K562 (cell line): Measurements from ENCODE around the gene SLC18A3. TPM values are rescaled to one million over a fixed set of nuclear protein-coding genes. Genes with fewer than 3 reads are reported as not detected.
A peak's percentile ranks its signal among the peaks of the same experiment; 100 is the strongest.

Experiments used
- ATAC-seq: fragments of 200-7000 bp; cut with Tn5 transposase; 3 replicates; pipeline ENCODE4 v1.9.1; 2020; ENCODE audit warnings: moderate library complexity
- BruUV-seq: library from RNA; stranded (reverse); fragments of 400-500 nt; replicated peaks from 2 replicates; lab custom pipeline; 2021; lab: Mats Ljungman, UMichigan
- CTCF ChIA-PET: fragments of 300-600 bp; formaldehyde crosslinking; extraction: SDS; loops from one replicate; lab custom pipeline; 2021; ENCODE audit warnings: low intra/inter-chr PET ratio; lab: Yijun Ruan, JAX
- POLR2A ChIA-PET: fragments of 300-600, 350-650 bp; sonication (Branson Sonifier 250); formaldehyde crosslinking; extraction: SDS; loops from one replicate; lab custom pipeline; 2021; ENCODE audit warnings: antibody characterized with exemption, inconsistent platforms; lab: Yijun Ruan, JAX
- DNase-seq, 4 experiments: peaks; one replicate each; pipeline versions ENCODE4 v3.0.0 to v3.0.0-alpha.2; 2011 to 2018; ENCODE audit warnings: low spot score in 3 of 4, mixed read lengths in 3 of 4; ENCODE audit errors: extremely low read depth in 1 of 4
- FAIRE-seq: peaks from 2 replicates; lab custom pipeline; 2011; peaks lifted over from hg19 to GRCh38; lab: Jason Lieb, UNC
- H2AFZ ChIP-seq: 2 replicates; pipeline ENCODE4 v1.6.0; 2011; ENCODE audit warnings: low read depth, low read length, control low read depth, inconsistent platforms
- H3K27ac ChIP-seq: fragments of 200-600 bp; 3 replicates; pipeline ENCODE4 v1.8.0; 2011; ENCODE audit warnings: low read depth, mild to moderate bottlenecking, control low read depth, inconsistent platforms, low read length, moderate library complexity, mixed read lengths; ENCODE audit errors: extremely low read depth
- H3K27me3 ChIP-seq, 2 experiments: fragments of 300-600 bp in 1 of 2; 2 replicates in 1 of 2; 3 replicates in 1 of 2; pipeline versions ENCODE4 v1.6.0 to v1.8.0; 2011; ENCODE audit warnings: inconsistent platforms in 2 of 2, low read length in 2 of 2, mild to moderate bottlenecking in 1 of 2, mixed read lengths in 1 of 2, moderate library complexity in 1 of 2; ENCODE audit not compliant: control insufficient read depth in 2 of 2, insufficient read depth in 2 of 2
- H3K36me3 ChIP-seq: fragments of 300-600 bp; 3 replicates; pipeline ENCODE4 v1.8.0; 2011; ENCODE audit warnings: mild to moderate bottlenecking, low read length, inconsistent platforms; ENCODE audit not compliant: control insufficient read depth, insufficient read depth
- H3K4me1 ChIP-seq, 2 experiments: fragments of 200-600 bp in 1 of 2; replicated peaks in 1 of 2; 2 replicates in 1 of 2; 3 replicates in 1 of 2; pipeline versions ENCODE4 v1.5.1 to v1.8.0; 2011; ENCODE audit warnings: inconsistent platforms in 2 of 2, low read length in 2 of 2, mild to moderate bottlenecking in 1 of 2, mixed read lengths in 1 of 2, moderate library complexity in 1 of 2; ENCODE audit not compliant: control insufficient read depth in 2 of 2, insufficient read depth in 2 of 2
- H3K4me2 ChIP-seq: 2 replicates; pipeline ENCODE4 v1.6.1; 2011; ENCODE audit warnings: low read length, control low read depth, inconsistent platforms, mixed read lengths; ENCODE audit not compliant: insufficient read depth
- H3K4me3 ChIP-seq: fragments of 200-600 bp; sonication (generic), shearing (Covaris generic); 2 replicates; pipeline ENCODE4 v1.5.1; 2016; ENCODE audit warnings: control low read depth, inconsistent platforms
- H3K79me2 ChIP-seq: fragments of 200-600 bp; 3 replicates; pipeline ENCODE4 v1.8.0; 2011; ENCODE audit warnings: low read length, inconsistent platforms; ENCODE audit not compliant: control insufficient read depth, insufficient read depth
- H3K9ac ChIP-seq, 2 experiments: 2 replicates each; pipeline versions ENCODE4 v1.6.0 to v1.6.1; 2011; ENCODE audit warnings: low read depth in 2 of 2, low read length in 2 of 2, control low read depth in 1 of 2, inconsistent platforms in 1 of 2, mild to moderate bottlenecking in 1 of 2, mixed read lengths in 1 of 2; ENCODE audit not compliant: insufficient read depth in 1 of 2
- H3K9me1 ChIP-seq: one replicate; pipeline ENCODE4 v1.6.0; 2011; ENCODE audit warnings: inconsistent platforms, mild to moderate bottlenecking, low read length, moderate library complexity; ENCODE audit not compliant: control insufficient read depth, insufficient read depth
- H3K9me3 ChIP-seq: replicated peaks from 2 replicates; pipeline ENCODE4 v1.5.1; 2011; ENCODE audit warnings: low read depth, low read length, inconsistent platforms; ENCODE audit not compliant: control insufficient read depth, insufficient read depth
- H4K20me1 ChIP-seq: replicated peaks from 2 replicates; pipeline ENCODE4 v1.6.1; 2011; ENCODE audit warnings: low read length, inconsistent platforms, mixed read lengths; ENCODE audit not compliant: control insufficient read depth, insufficient read depth
- CC2D1A ChIP-seq: fragments of 450-650 bp; IDR thresholded peaks from 2 replicates; pipeline ENCODE4 v1.6.1; 2017; ENCODE audit warnings: mild to moderate bottlenecking
- ELF2 ChIP-seq: fragments of 250-450 bp; sonication (Bioruptor Pico); IDR thresholded peaks from 2 replicates; pipeline ENCODE4 v1.5.0; 2021; ENCODE audit warnings: mild to moderate bottlenecking
- JUNB ChIP-seq: fragments of 450-650 bp; formaldehyde crosslinking; conservative IDR thresholded peaks from 2 replicates; pipeline ENCODE4 v1.4.0; 2020; ENCODE audit warnings: mild to moderate bottlenecking
- MED1 ChIP-seq: sonication (generic); formaldehyde crosslinking; IDR thresholded peaks from 2 replicates; pipeline ENCODE4 v1.8.1; 2023; ENCODE audit warnings: missing genetic modification reagents, borderline replicate concordance
- NR2C1 ChIP-seq, 2 experiments: fragments of 450-650 bp; IDR thresholded peaks; 2 replicates each; pipeline ENCODE4 v1.6.1; 2017; ENCODE audit warnings: mild to moderate bottlenecking in 2 of 2, antibody characterized with exemption in 1 of 2, inconsistent platforms in 1 of 2, missing compliant biosample characterization in 1 of 2, missing genetic modification characterization in 1 of 2
- SOX6 ChIP-seq: fragments of 450-650 bp; IDR thresholded peaks from 2 replicates; pipeline ENCODE4 v1.6.1; 2014; ENCODE audit warnings: mild to moderate bottlenecking
- STAG1 ChIP-seq: sonication (generic); formaldehyde crosslinking; IDR thresholded peaks from 2 replicates; pipeline ENCODE4 v1.5.0; 2020; ENCODE audit warnings: missing genetic modification reagents, borderline replicate concordance
- ZNF143 ChIP-seq: sonication (generic); formaldehyde crosslinking; IDR thresholded peaks from 2 replicates; pipeline ENCODE4 v1.9.0; 2022; ENCODE audit warnings: mild to moderate bottlenecking, missing genetic modification reagents
- ZNF175 ChIP-seq: fragments of 200-800 bp; sonication (Bioruptor generic); IDR thresholded peaks from 2 replicates; pipeline ENCODE4 v1.6.1; 2016; ENCODE audit warnings: low read depth, mild to moderate bottlenecking, missing genetic modification characterization, missing compliant biosample characterization
- ZNF778 ChIP-seq: fragments of 450-650 bp; formaldehyde crosslinking; IDR thresholded peaks from 2 replicates; pipeline ENCODE4 v1.4.0; 2020; ENCODE audit warnings: mild to moderate bottlenecking, moderate library complexity
- ZNF780A ChIP-seq: fragments of 250-450 bp; sonication (Bioruptor Pico); IDR thresholded peaks from 2 replicates; pipeline ENCODE4 v1.5.0; 2021; ENCODE audit warnings: mild to moderate bottlenecking
- WGBS: fragments of 100-300 bp; shearing (Covaris generic); methylation state at CpG from one replicate; pipeline ENCODE4 v1.1.6; 2016; ENCODE audit warnings: low coverage, mixed read lengths; ENCODE audit not compliant: insufficient coverage; ENCODE audit errors: missing lambda C conversion rate; 5-methylcytosine and 5-hydroxymethylcytosine counted together
- in situ Hi-C: fragments of 300-500 bp; cut with MboI; formaldehyde crosslinking; loops from 4 replicates; pipeline ENCODE4 v1.15.0; 2018; ENCODE audit warnings: inconsistent platforms, mixed read lengths
- intact Hi-C: fragments of 100-400 bp; cut with micrococcal nuclease; formaldehyde crosslinking; loops from 2 replicates; pipeline ENCODE4 v1.14.2; 2022
- polyA plus RNA-seq, 8 experiments: library from polyadenylated mRNA; depleted of rRNA in 4 of 8; stranded (reverse) in 5 of 8; unstranded in 3 of 8; fragments of >200 nt; fragmentation: Nextera tagmentation in 2 of 8; fragmentation: Illumina TruSeq in 1 of 8; extraction: Ambion mirVana in 2 of 8; extraction: Trizol in 1 of 8; gene quantifications; 2 replicates each; pipeline versions ENCODE4 v1.2.1 to v1.2.3, GENCODE V29; 2011 to 2014; ENCODE audit warnings: inconsistent platforms in 1 of 8, missing spikeins in 1 of 8
- total RNA-seq, 7 experiments: library from RNA; depleted of rRNA in 6 of 7; stranded (reverse); fragments of >200 nt in 6 of 7; fragmentation: Illumina TruSeq in 2 of 7; extraction: Trizol in 2 of 7; gene quantifications; 2 replicates each; pipeline versions ENCODE4 v1.2.1 to v1.2.3, GENCODE V29; 2011 to 2021; ENCODE audit warnings: low replicate concordance in 1 of 7
- TF ChIP-seq, protein P1 (sequence below): sonication (generic); formaldehyde crosslinking; IDR thresholded peaks from 2 replicates; pipeline ENCODE4 v1.8.1; 2023; ENCODE audit warnings: mild to moderate bottlenecking, missing genetic modification reagents

SLC18A3 gene
- total and polyA plus RNA-seq, 9 of the 15 experiments (the other 6 are each of a cell fraction or from before 2014, with no cell fraction given): not detected

DNA sequence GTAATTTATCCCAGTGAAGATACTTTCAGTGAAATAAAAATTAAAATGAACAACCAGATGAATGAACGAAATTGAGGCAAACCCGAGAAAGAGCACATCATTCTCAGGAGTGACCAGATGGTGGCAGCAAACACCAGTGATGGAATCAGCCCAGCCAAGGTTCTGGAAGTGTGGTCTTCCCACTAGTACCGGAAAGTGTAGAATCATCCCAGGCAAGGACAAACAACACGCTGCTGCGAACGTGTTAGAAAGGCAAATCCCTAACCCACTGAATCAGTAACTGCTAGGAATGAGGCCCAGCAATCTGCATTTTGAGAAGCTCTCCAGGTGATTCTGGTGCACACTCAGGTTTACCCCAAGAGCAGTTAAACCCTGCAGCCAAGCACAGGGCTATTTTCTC is 15.5 kb upstream of the SLC18A3 start:
- Histone ChIP-seq H3K4me3 (no peak overlapping the region), H3K27ac (no peak overlapping the region), H4K20me1 (no peaks in the 10 kb centered on the region; the same call in 1 of the 2 replicates), H3K9me3 (no peaks in the 10 kb centered on the region), H3K9me1 (no peaks in the 10 kb centered on the region), H3K4me2 (no peak overlapping the region), H3K4me1 (peaks cover 0 to 3% of the 10 kb centered on the region in 2 experiments; a peak in 2 of 5 replicates), H3K79me2 (no peaks in the 10 kb centered on the region), H3K27me3 (peaks cover 0 to 16% of the 10 kb centered on the region in 2 experiments; a peak in 1 of 5 replicates), H3K9ac (no peak overlapping the region), H2AFZ (no peak overlapping the region), H3K36me3 (no peaks in the 10 kb centered on the region)
- peak; percentile 99 for FAIRE-seq
- intact Hi-C loops (loop anchor here (2.0 to 10.0 kb wide), 4 partner anchors 153 to 680 kb away; no protein-coding TSS in a partner anchor), in situ Hi-C loops (loop anchor here (25.0 kb wide), 1 partner anchor 643 kb away; no protein-coding TSS in a partner anchor)
- CTCF ChIA-PET: interaction anchor here (0.7 to 1.6 kb wide), 2 partner anchors 629 to 630 kb away, joined by 3 to 6 read pairs; no protein-coding TSS in a partner anchor
- WGBS: under 1% methylated on average over 6 of the region's 6 CpGs
- ATAC-seq: peak; percentile 80
- no TSS peak for BruUV-seq
- peak; percentile 73 to 77 (median 76) for DNase-seq
- POLR2A ChIA-PET: no interaction called here
- no peak for TF ChIP-seq NR2C1 (IDR thresholded peaks at IDR 0.05)
- TF ChIP-seq NR2C1 (tag; IDR thresholded peaks at IDR 0.05): no peak
- TF ChIP-seq STAG1 (CRISPR knock-in tag): peak; percentile 86
- TF ChIP-seq ZNF780A (CRISPR knock-in tag): no peak
- no peak for TF ChIP-seq ZNF778
- no peak for TF ChIP-seq JUNB (CRISPR knock-in tag)
- TF ChIP-seq, protein P1, sequence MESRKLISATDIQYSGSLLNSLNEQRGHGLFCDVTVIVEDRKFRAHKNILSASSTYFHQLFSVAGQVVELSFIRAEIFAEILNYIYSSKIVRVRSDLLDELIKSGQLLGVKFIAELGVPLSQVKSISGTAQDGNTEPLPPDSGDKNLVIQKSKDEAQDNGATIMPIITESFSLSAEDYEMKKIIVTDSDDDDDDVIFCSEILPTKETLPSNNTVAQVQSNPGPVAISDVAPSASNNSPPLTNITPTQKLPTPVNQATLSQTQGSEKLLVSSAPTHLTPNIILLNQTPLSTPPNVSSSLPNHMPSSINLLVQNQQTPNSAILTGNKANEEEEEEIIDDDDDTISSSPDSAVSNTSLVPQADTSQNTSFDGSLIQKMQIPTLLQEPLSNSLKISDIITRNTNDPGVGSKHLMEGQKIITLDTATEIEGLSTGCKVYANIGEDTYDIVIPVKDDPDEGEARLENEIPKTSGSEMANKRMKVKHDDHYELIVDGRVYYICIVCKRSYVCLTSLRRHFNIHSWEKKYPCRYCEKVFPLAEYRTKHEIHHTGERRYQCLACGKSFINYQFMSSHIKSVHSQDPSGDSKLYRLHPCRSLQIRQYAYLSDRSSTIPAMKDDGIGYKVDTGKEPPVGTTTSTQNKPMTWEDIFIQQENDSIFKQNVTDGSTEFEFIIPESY (CRISPR knock-in tag): no peak
- peak; percentile 29; the same call in 1 of the 2 replicates for TF ChIP-seq CC2D1A
- TF ChIP-seq SOX6: no peak
- no peak for TF ChIP-seq ZNF143
- TF ChIP-seq ELF2: no peak
- TF ChIP-seq MED1 (CRISPR knock-in tag): no peak
- TF ChIP-seq ZNF175 (CRISPR knock-in tag): no peak
